Mucosa of rectum (tissue), 2 donors: ENCODE data around the gene SIPA1L3.
A peak's percentile ranks its signal among the peaks of the same experiment; 100 is the strongest.

Experiments used
- H3K27ac ChIP-seq, 2 donors: one replicate each; pipeline ENCODE4 v1.7.0; 2013; ENCODE audit warnings: inconsistent platforms in 2 of 2, low read depth in 2 of 2, low read length in 2 of 2
- H3K27me3 ChIP-seq, 2 donors: one replicate each; pipeline ENCODE4 v1.7.0; 2013; ENCODE audit warnings: low read length in 2 of 2; ENCODE audit not compliant: control insufficient read depth in 2 of 2, insufficient read depth in 2 of 2
- H3K36me3 ChIP-seq, 2 donors: one replicate each; pipeline ENCODE4 v1.7.0; 2013; ENCODE audit warnings: low read length in 2 of 2; ENCODE audit not compliant: control insufficient read depth in 2 of 2, insufficient read depth in 2 of 2
- H3K4me1 ChIP-seq, 2 donors: one replicate each; pipeline ENCODE4 v1.7.0; 2013; ENCODE audit warnings: low read length in 2 of 2, mild to moderate bottlenecking in 1 of 2; ENCODE audit not compliant: control insufficient read depth in 2 of 2, insufficient read depth in 2 of 2
- H3K4me3 ChIP-seq, 2 donors: one replicate each; pipeline ENCODE4 v1.7.0; 2013; ENCODE audit warnings: low read length in 2 of 2
- H3K9ac ChIP-seq, 2 donors: one replicate each; pipeline ENCODE4 v1.7.0; 2013; ENCODE audit warnings: low read length in 2 of 2, low read depth in 1 of 2, mild to moderate bottlenecking in 1 of 2
- H3K9me3 ChIP-seq, 2 donors: one replicate each; pipeline ENCODE4 v1.7.0; 2013; ENCODE audit warnings: low read length in 2 of 2; ENCODE audit not compliant: control insufficient read depth in 2 of 2
- donor health status: healthy.
- donor health status: Normal muscosa, but diverticular disease.

The SIPA1L3 gene

GRCh38 chr19:37942516-37942902 is 35.5 kb downstream of the SIPA1L3 start:
- H3K9ac ChIP-seq, result peak overlapping the region in 1 of 2 donors; percentile 34
- no peaks in the 10 kb centered on the region for H3K9me3 ChIP-seq
- H3K4me1 ChIP-seq, result peaks cover 29 to 68% of the 10 kb centered on the region in 2 donors
- peaks cover 0 to 2% of the 10 kb centered on the region in 2 donors for H3K36me3 ChIP-seq
- peak overlapping the region; percentile 44 to 48 for H3K4me3 ChIP-seq
- H3K27me3 ChIP-seq, result no peaks in the 10 kb centered on the region
- peak overlapping the region; percentile 77 to 78 for H3K27ac ChIP-seq

DNA sequence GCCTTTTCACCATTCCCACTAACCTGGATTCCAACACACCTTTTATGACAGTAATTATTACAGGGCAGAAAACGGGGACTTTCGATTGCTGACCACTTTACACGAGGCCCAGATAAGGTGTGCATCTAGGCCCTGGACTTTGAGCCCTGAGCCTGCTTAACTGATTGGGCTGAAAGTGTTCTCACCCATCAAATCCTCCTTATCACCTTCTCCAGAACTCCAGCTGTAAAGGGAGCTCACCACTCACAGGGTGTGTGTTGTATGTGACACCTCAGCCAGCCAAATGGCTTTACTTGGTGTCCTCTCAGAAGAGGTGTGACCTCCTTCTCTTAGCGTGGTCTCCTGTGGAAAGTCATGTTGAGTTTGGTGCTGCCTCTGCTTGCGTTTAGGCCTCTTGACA is 36.5 kb downstream of the SIPA1L3 start:
- Histone ChIP-seq H3K4me3 (no peak overlapping the region), H3K9ac (peak overlapping the region; percentile 5 to 26), H3K36me3 (peaks cover 0 to 2% of the 10 kb centered on the region in 2 donors), H3K27ac (peak overlapping the region; percentile 77 to 78), H3K27me3 (no peaks in the 10 kb centered on the region), H3K4me1 (peaks cover 26 to 62% of the 10 kb centered on the region in 2 donors), H3K9me3 (no peaks in the 10 kb centered on the region)

DNA sequence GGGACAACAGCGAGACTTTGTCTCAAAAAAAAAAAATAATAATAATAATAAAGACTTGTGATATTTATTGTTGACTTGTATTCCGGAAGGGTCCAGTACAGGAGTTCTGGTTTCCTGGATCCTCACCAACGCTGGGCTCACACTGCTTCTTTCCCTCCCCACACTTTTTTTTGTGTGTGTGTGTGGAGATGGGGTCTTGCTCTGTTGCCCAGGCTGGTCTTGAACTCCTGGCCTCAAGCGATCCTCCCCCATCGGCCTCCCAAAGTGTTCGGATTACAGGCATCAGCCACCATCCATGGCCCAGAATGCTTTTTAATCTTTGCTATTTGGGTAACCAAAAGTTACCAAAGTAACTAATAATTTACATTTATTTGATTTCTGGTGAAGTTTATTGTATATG is 39.1 kb downstream of the SIPA1L3 start:
- H3K4me1 ChIP-seq, result peaks cover 19 to 47% of the 10 kb centered on the region in 2 donors
- no peak overlapping the region for H3K4me3 ChIP-seq
- no peaks in the 10 kb centered on the region for H3K9me3 ChIP-seq
- H3K27me3 ChIP-seq, result no peaks in the 10 kb centered on the region
- no peak overlapping the region for H3K9ac ChIP-seq
- peak overlapping the region in 1 of 2 donors; percentile 30 for H3K27ac ChIP-seq
- H3K36me3 ChIP-seq, result peaks cover 0 to 4% of the 10 kb centered on the region in 2 donors

DNA sequence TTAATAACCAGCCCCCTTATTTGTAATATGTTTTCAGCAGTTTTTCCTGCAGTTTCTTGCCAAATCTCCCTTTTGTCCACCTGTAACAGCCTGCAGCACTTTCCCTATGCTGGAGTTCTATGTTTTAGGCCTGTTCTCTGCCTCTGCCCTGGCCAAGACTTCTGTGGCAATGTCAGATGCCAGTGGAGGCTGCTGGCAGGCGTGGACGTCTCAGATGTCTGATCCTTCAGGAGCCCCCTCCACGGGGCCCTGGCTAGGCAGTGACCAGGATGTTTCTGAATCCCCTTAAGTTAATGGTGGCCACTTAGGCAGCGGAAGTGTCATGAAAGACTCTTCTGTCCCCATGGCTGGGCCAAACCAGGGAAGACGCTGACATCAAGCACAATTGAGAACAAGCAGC is 40.8 kb downstream of the SIPA1L3 start:
- Histone ChIP-seq H3K27ac (no peak overlapping the region), H3K36me3 (peaks cover 0 to 4% of the 10 kb centered on the region in 2 donors), H3K9me3 (no peaks in the 10 kb centered on the region), H3K27me3 (no peaks in the 10 kb centered on the region), H3K4me3 (no peak overlapping the region), H3K4me1 (peaks cover 13 to 34% of the 10 kb centered on the region in 2 donors), H3K9ac (no peak overlapping the region)

DNA sequence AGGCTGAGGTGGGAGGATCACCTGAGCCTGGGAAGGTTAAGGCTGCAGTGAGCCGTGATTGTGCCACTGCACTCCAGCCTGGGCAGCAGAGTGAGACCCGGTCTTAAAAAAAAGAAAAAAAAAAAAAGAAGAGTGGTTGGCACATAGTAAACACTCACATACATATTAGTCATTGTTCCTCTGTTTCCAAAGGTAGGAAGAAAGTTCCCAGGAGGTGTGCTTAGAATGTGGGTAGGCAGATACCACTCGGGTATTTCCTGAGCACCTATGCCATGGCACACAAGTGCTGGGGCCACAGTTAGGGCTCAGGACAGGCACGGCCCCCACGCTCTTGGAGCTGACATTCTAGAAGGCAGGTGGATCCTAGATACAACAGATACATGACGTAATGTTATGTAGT is 41.4 kb downstream of the SIPA1L3 start:
- H3K4me1 ChIP-seq, result peaks cover 9 to 30% of the 10 kb centered on the region in 2 donors
- H3K9ac ChIP-seq, result no peak overlapping the region
- H3K27ac ChIP-seq, result no peak overlapping the region
- peaks cover 0 to 2% of the 10 kb centered on the region in 2 donors for H3K36me3 ChIP-seq
- H3K9me3 ChIP-seq, result no peaks in the 10 kb centered on the region
- H3K4me3 ChIP-seq, result no peak overlapping the region
- no peaks in the 10 kb centered on the region for H3K27me3 ChIP-seq

DNA sequence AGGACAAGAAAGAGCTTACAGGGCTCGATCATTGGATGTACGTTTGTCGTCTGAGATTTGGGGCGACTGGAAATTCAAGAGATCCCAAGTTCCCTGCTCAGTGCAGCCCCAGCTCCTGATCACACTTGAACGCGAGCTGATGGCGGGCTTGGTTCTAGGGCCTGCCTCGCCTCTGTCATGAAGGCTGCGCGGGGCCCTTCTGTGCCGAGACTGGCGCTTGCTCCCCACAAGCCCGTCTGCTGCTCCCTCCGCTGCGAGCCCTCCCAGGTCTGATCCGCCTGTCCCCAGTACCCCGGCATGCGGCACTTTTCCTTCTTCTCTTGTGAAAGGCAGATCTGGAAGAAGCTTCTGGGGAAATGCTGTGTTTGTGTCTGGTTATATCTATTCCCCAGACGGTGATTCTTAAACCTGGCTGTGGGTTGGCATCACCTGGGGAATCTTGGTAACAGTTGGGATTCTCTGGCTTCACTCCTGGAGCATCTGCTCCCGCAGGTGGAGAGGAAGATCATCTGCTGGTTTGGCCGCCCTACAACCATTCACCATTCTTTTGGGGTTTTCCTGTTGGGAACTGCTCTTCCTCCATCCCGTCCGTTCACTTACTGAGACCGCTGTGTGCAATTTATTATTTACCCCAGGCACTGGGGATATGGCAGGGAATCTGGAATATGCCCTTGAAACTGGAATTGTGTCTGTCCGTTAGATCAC is 43.6 kb downstream of the SIPA1L3 start:
- Histone ChIP-seq H3K27me3 (no peaks in the 10 kb centered on the region), H3K4me3 (no peak overlapping the region), H3K36me3 (peaks cover 0 to 2% of the 10 kb centered on the region in 2 donors), H3K4me1 (peaks cover 8 to 22% of the 10 kb centered on the region in 2 donors), H3K27ac (no peak overlapping the region), H3K9me3 (no peaks in the 10 kb centered on the region), H3K9ac (no peak overlapping the region)

DNA sequence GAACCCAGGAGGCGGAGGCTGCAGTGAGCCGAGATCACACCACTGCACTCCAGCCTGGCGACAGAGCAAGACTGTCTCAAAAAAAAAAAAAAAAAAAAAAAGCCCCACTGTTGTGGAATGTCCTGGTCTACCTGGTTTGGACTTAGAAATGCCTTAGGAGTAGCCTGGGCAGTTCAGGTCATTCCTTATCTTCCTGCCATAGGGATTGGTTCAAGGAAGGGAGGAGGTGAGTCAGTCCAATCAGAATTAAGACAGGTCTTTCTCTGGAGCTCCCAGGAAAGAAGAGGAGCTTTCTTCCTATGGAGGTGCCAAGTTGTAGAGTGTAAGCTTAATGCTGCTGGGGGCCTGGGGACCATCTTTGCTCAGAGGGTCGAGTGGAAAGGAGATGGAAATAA is 44.8 kb downstream of the SIPA1L3 start:
- Histone ChIP-seq H3K4me1 (peaks cover 8 to 22% of the 10 kb centered on the region in 2 donors), H3K27me3 (no peaks in the 10 kb centered on the region), H3K36me3 (peaks cover 0 to 2% of the 10 kb centered on the region in 2 donors), H3K4me3 (no peak overlapping the region), H3K27ac (no peak overlapping the region), H3K9ac (no peak overlapping the region), H3K9me3 (no peaks in the 10 kb centered on the region)

DNA sequence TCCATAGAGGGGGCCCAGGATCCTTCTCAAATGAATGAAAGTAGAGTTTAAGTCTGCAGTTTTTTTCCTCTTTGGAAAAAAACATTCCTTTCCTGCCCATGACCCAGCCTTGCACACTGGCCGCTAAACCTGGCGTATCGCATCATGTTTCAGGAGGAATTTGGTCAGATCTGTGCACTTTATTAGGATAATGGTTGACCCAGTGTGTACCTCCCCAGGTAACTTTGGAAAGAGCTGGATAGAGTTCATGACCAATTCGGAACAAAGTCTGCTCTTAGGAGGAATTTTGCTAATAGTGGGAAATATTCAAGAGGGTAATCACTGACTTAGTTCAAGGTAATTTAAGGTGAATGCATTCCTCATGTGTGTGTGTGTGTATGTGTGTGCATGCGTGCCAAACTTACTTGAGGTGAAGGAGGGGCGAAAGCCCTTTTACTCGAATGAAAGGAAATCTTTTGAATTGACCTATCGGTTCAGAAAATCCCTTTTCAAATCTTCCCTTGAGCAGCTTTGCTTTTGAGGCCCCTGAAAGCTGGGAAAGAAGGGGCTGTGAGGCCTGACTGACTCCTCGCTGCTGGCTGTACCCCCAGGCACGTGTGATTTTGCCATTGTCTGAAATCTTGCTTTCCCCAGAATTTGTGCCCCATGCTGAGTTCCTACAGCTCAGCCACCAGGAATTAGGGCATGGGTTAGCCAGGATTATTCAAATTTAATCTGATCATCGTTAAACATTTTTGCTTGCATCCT is 46.3 kb downstream of the SIPA1L3 start:
- Histone ChIP-seq H3K27ac (no peak overlapping the region), H3K4me3 (no peak overlapping the region), H3K27me3 (no peaks in the 10 kb centered on the region), H3K9me3 (no peaks in the 10 kb centered on the region), H3K36me3 (peaks cover 0 to 2% of the 10 kb centered on the region in 2 donors), H3K9ac (no peak overlapping the region), H3K4me1 (peaks cover 8 to 22% of the 10 kb centered on the region in 2 donors)

DNA sequence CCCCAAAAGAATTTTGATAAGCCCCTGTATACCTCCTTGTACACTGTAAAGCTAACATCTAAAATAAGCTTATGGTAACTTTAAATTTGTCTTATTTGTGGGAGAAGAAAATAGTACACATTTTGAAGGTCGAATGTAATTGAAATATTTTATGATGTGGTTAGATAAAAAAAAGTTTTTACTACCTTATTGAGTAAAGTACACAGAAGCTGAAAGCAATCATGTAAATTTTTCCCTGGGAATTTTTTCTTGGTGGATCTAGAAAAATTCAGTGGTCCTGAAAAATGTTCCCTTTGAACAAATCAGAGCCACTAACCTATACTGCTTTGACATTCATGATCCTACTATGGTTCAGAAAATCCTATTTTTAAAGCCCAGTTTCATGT is 46.9 kb downstream of the SIPA1L3 start:
- Histone ChIP-seq H3K27ac (peak overlapping the region; percentile 68 to 71), H3K4me3 (peak overlapping the region in 1 of 2 donors; percentile 14), H3K9ac (no peak overlapping the region), H3K4me1 (peaks cover 6 to 22% of the 10 kb centered on the region in 2 donors), H3K27me3 (no peaks in the 10 kb centered on the region), H3K9me3 (no peaks in the 10 kb centered on the region), H3K36me3 (peaks cover 0 to 2% of the 10 kb centered on the region in 2 donors)

DNA sequence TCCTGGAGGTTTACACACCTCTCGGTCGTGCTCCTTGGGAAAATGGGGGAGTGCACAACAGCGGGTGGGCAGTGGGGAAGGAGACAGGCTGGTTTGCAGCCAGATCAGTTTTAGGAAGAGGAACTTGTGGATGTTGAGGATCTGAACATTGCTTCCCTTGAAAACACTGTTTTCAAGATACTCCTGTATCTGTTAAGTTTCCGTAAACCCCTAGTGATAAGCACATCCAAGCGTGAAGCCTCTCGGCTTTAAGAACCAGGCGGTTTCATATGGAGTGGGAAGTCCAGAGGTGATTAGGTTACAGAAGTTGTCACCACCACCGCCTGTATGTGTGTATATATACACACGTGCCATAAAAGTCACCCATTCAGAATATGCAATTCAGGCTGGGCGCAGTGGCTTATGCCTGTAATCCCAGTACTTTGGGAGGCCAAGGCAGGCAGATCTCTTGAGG is 47.4 kb downstream of the SIPA1L3 start:
- Histone ChIP-seq H3K4me3 (no peak overlapping the region), H3K36me3 (peaks cover 0 to 2% of the 10 kb centered on the region in 2 donors), H3K27ac (peak overlapping the region; percentile 68 to 71), H3K27me3 (no peaks in the 10 kb centered on the region), H3K9ac (peak overlapping the region in 1 of 2 donors; percentile 33), H3K9me3 (no peaks in the 10 kb centered on the region), H3K4me1 (peaks cover 5 to 26% of the 10 kb centered on the region in 2 donors)
